ENCODE results near the gene CNTF.

DNA sequence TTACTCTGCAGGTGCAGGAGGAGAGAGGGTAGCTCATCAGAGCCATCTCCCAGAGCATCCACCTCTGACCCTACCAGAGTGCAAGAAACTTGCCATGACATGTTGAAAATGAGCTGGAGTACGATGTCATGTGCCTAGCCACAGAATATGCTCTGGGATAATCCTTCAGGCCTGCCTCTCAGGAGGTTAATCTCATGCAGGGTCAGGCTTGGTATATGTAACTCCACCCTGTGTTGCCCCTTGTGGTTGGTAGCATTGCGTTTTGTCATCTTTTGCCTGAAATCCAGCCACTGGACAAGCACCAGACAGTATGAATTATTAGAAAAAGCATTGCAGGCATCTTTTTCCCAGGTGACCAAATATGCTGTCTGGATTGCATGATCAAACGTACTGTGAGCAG is 36.2 kb downstream of the CNTF start:
- TF ChIP-seq, protein P1, sequence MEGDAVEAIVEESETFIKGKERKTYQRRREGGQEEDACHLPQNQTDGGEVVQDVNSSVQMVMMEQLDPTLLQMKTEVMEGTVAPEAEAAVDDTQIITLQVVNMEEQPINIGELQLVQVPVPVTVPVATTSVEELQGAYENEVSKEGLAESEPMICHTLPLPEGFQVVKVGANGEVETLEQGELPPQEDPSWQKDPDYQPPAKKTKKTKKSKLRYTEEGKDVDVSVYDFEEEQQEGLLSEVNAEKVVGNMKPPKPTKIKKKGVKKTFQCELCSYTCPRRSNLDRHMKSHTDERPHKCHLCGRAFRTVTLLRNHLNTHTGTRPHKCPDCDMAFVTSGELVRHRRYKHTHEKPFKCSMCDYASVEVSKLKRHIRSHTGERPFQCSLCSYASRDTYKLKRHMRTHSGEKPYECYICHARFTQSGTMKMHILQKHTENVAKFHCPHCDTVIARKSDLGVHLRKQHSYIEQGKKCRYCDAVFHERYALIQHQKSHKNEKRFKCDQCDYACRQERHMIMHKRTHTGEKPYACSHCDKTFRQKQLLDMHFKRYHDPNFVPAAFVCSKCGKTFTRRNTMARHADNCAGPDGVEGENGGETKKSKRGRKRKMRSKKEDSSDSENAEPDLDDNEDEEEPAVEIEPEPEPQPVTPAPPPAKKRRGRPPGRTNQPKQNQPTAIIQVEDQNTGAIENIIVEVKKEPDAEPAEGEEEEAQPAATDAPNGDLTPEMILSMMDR (IDR thresholded peaks at IDR 0.05; ENCODE audit: poor library complexity): no peak
- no peak for TF ChIP-seq EZH2phosphoT487 (IDR thresholded peaks at IDR 0.05; ENCODE audit: low read depth, severe bottlenecking, unreplicated experiment)
